ENCODE data around the gene RAB3GAP1. TPM values are rescaled to one million over a fixed set of nuclear protein-coding genes. Genes with fewer than 3 reads are reported as not detected.

RAB3GAP1 gene
- total and polyA plus RNA-seq, 2 of the 4 experiments (the other 2 are of a cell fraction), result 21.2 to 65.8 TPM

DNA sequence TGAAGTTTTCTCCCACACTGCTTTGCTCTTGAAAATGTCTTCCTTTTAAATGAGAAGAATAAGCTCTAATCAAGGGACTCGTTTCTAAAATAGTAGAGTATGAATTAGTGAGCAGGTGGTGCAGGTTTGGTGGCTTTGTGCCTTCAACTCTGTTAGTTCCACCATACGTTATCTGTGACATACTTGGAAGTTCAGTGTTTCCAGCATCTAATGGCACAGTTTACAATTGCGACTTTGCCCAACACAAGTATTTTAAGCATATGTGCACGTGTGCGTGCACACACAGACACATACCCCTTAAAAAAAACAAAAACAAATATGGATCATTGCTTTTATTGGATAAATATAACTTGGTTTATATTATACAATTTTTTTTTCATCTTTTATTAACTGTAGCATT lies 111.8 kb downstream of the RAB3GAP1 start:
- Histone ChIP-seq H2BK15ac (ENCODE audit: low read depth, low read length) (no peak overlapping the region), H2BK5ac (ENCODE audit: low read depth, low read length, poor library complexity, severe bottlenecking) (no peak overlapping the region), H2AFZ (replicated peaks; ENCODE audit: low read length, poor library complexity) (no peak overlapping the region), H2BK20ac (ENCODE audit: low read depth, low read length) (no peak overlapping the region), H2AK5ac (ENCODE audit: low read depth, low read length) (no peak overlapping the region), H3K18ac (ENCODE audit: low read depth, low read length) (no peak overlapping the region), H3K4ac (ENCODE audit: low read depth, low read length) (no peak overlapping the region), H4K20me1 (ENCODE audit: insufficient read depth, low read length) (peaks cover 4% of the 10 kb centered on the region; the same call in 1 of the 2 replicates), H2AK9ac (replicated peaks; ENCODE audit: low read depth, low read length, poor library complexity) (no peak overlapping the region), H3K36me3 (ENCODE audit: control insufficient read depth, insufficient read depth, low read length) (peaks cover 26% of the 10 kb centered on the region), H3K9me1 (ENCODE audit: insufficient read depth, low read length) (peaks cover 6% of the 10 kb centered on the region; the same call in 1 of the 2 replicates), H3K4me2 (ENCODE audit: low read depth, low read length) (no peak overlapping the region), H3K56ac (ENCODE audit: extremely low read depth, insufficient read depth, low read length) (no peak overlapping the region), H4K8ac (ENCODE audit: low read depth in 2 of 2, low read length in 2 of 2) (no peak overlapping the region), H3K14ac (replicated peaks; ENCODE audit: low read depth, low read length) (no peak overlapping the region), H3K23ac (ENCODE audit: low read depth, low read length) (no peak overlapping the region), H3K27me3 (ENCODE audit: control insufficient read depth, insufficient read depth, low read length) (no peaks in the 10 kb centered on the region), H4K5ac (ENCODE audit: low read depth, low read length) (no peak overlapping the region), H3K4me3 (ENCODE audit: insufficient read depth, low read depth, low read length) (no peak overlapping the region), H3K27ac (ENCODE audit: insufficient read depth, low read length) (no peak overlapping the region), H3K9me3 (ENCODE audit: control insufficient read depth, insufficient read depth, low read length) (no peaks in the 10 kb centered on the region), H2BK120ac (ENCODE audit: low read depth, low read length) (no peak overlapping the region), H3K4me1 (ENCODE audit: control insufficient read depth, insufficient read depth, low read length) (no peaks in the 10 kb centered on the region), H3K9ac (ENCODE audit: low read depth, low read length) (no peak overlapping the region), H3K79me1 (ENCODE audit: low read depth in 1 of 2, low read length in 2 of 2) (peaks cover 7 to 8% of the 10 kb centered on the region in 2 experiments; a peak in 2 of 4 replicates), H4K91ac (ENCODE audit: insufficient read depth, low read depth, low read length) (no peak overlapping the region)
- DNase-seq, result no peak
- no TSS peak for BruUV-seq (replicated peaks)
- ChIA-PET CTCF (interaction anchor here (1.6 kb wide), 1 partner anchor 15 kb away, joined by 3 read pairs; no protein-coding TSS in a partner anchor), POLR2A (ENCODE audit: unreplicated experiment) (no interaction called here)
- no peak for ATAC-seq (ENCODE audit: low read depth)
- WGBS, 2 experiments (ENCODE audit: extremely low coverage in 2 of 2, insufficient read length in 1 of 2), result no CpG with 5 or more reads among the region's 5 CpGs
- in situ Hi-C loops (cut with MboI; ENCODE audit: low sequenced_read_pairs), result no loop called here
- dilution Hi-C loops (cut with HindIII; ENCODE audit: low sequenced_read_pairs, unreplicated experiment), result no loop called here
- intact Hi-C loops (cut with micrococcal nuclease), result loop anchor here (10.0 kb wide), 1 partner anchor 541 kb away; no protein-coding TSS in a partner anchor
- TF ChIP-seq CEBPB (IDR thresholded peaks at IDR 0.05; ENCODE audit: low read depth, low read length) (no peak), CHD1 (IDR thresholded peaks at IDR 0.05; ENCODE audit: low read depth, low read length) (no peak), MAZ (IDR thresholded peaks at IDR 0.05; ENCODE audit: borderline replicate concordance, low read depth, low read length) (no peak), RAD21 (IDR thresholded peaks at IDR 0.05; ENCODE audit: low read length) (no peak), MAFK (IDR thresholded peaks at IDR 0.05; ENCODE audit: low read depth, low read length) (no peak), RCOR1 (IDR thresholded peaks at IDR 0.05; ENCODE audit: insufficient replicate concordance, low read length) (no peak), RFX5 (IDR thresholded peaks at IDR 0.05; ENCODE audit: low read depth, low read length) (no peak), NFE2L2 (IDR thresholded peaks at IDR 0.05; ENCODE audit: low read depth, low read length) (no peak), POLR2A (IDR thresholded peaks at IDR 0.05; ENCODE audit: low read depth, low read length) (no peak), SMC3 (IDR thresholded peaks at IDR 0.05; ENCODE audit: low read depth, low read length) (no peak), MXI1 (IDR thresholded peaks at IDR 0.05; ENCODE audit: borderline replicate concordance, low read depth, low read length) (no peak), BHLHE40 (IDR thresholded peaks at IDR 0.05; ENCODE audit: low read depth, low read length) (no peak), FOS (IDR thresholded peaks at IDR 0.05; ENCODE audit: low read depth, low read length) (no peak)
- TF ChIP-seq, protein P1, sequence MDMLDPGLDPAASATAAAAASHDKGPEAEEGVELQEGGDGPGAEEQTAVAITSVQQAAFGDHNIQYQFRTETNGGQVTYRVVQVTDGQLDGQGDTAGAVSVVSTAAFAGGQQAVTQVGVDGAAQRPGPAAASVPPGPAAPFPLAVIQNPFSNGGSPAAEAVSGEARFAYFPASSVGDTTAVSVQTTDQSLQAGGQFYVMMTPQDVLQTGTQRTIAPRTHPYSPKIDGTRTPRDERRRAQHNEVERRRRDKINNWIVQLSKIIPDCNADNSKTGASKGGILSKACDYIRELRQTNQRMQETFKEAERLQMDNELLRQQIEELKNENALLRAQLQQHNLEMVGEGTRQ (IDR thresholded peaks at IDR 0.05; ENCODE audit: low read depth, low read length), result no peak
- TF ChIP-seq, protein P2, sequence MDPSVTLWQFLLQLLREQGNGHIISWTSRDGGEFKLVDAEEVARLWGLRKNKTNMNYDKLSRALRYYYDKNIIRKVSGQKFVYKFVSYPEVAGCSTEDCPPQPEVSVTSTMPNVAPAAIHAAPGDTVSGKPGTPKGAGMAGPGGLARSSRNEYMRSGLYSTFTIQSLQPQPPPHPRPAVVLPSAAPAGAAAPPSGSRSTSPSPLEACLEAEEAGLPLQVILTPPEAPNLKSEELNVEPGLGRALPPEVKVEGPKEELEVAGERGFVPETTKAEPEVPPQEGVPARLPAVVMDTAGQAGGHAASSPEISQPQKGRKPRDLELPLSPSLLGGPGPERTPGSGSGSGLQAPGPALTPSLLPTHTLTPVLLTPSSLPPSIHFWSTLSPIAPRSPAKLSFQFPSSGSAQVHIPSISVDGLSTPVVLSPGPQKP (IDR thresholded peaks at IDR 0.05; ENCODE audit: borderline replicate concordance, low read depth, low read length), result no peak
- TF ChIP-seq, protein P3, sequence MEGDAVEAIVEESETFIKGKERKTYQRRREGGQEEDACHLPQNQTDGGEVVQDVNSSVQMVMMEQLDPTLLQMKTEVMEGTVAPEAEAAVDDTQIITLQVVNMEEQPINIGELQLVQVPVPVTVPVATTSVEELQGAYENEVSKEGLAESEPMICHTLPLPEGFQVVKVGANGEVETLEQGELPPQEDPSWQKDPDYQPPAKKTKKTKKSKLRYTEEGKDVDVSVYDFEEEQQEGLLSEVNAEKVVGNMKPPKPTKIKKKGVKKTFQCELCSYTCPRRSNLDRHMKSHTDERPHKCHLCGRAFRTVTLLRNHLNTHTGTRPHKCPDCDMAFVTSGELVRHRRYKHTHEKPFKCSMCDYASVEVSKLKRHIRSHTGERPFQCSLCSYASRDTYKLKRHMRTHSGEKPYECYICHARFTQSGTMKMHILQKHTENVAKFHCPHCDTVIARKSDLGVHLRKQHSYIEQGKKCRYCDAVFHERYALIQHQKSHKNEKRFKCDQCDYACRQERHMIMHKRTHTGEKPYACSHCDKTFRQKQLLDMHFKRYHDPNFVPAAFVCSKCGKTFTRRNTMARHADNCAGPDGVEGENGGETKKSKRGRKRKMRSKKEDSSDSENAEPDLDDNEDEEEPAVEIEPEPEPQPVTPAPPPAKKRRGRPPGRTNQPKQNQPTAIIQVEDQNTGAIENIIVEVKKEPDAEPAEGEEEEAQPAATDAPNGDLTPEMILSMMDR (conservative IDR thresholded peaks at IDR 0.05; ENCODE audit: low read depth, low read length), result no peak
